ENCODE results near the gene NCOA1. TPM values are rescaled to one million over a fixed set of nuclear protein-coding genes. Genes with fewer than 3 reads are reported as not detected.

The NCOA1 gene
- total and polyA plus RNA-seq, 2 experiments from 2014 or later: 32.5 to 51.7 TPM

DNA sequence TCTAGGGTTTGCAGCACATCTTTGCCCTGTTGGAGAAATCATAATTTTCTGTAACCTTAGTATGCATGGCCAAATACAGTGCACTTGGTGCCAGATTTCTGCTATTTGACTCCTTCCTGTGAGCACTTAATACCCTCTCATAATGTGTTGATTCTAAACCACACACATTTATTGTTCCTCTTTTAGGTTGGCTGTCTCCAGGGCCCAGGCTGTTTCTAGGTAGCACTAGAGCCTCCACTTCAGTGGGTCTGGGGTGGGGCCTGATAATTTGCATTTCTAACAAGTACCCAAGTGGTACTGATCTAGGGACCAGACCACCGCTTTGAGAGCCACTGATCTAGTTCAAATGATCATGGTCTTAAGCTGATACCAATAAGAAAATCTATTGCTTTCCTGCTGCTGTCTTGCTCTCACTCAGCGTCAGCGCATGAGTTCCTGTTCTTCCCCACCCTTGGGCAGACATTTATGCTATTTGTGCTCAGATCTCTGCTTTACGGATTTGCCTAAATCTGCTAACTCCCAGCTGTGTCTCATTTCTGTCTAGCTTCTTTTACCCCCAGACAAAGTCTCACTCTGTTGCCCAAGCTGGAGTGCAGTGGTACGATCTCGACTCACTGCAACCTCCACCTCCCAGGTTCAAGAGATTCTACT is 294.7 kb downstream of the NCOA1 start:
- Histone ChIP-seq H3K9me3 (ENCODE audit: low read depth) (no peaks in the 10 kb centered on the region), H3K4me1 (ENCODE audit: insufficient read depth) (no peaks in the 10 kb centered on the region), H4K20me1 (ENCODE audit: insufficient read depth, poor library complexity, severe bottlenecking) (no peaks in the 10 kb centered on the region), H3K27me3 (no peaks in the 10 kb centered on the region), H3K27ac (no peak overlapping the region), H2AFZ (no peak overlapping the region), H3K4me2 (no peak overlapping the region), H3K4me3 (no peak overlapping the region), H3K79me2 (no peaks in the 10 kb centered on the region), H3K36me3 (replicated peaks; ENCODE audit: insufficient read depth, low read depth) (no peaks in the 10 kb centered on the region), H3K9me2 (replicated peaks; ENCODE audit: insufficient read depth) (no peaks in the 10 kb centered on the region)
- 90% methylated on average over 6 of the region's 6 CpGs for WGBS (ENCODE audit: low lambda C conversion rate, missing lambda C conversion rate)
- no peak for TF ChIP-seq EZH2phosphoT487 (IDR thresholded peaks at IDR 0.05; ENCODE audit: low read depth, severe bottlenecking, unreplicated experiment)
- TF ChIP-seq, protein P1, sequence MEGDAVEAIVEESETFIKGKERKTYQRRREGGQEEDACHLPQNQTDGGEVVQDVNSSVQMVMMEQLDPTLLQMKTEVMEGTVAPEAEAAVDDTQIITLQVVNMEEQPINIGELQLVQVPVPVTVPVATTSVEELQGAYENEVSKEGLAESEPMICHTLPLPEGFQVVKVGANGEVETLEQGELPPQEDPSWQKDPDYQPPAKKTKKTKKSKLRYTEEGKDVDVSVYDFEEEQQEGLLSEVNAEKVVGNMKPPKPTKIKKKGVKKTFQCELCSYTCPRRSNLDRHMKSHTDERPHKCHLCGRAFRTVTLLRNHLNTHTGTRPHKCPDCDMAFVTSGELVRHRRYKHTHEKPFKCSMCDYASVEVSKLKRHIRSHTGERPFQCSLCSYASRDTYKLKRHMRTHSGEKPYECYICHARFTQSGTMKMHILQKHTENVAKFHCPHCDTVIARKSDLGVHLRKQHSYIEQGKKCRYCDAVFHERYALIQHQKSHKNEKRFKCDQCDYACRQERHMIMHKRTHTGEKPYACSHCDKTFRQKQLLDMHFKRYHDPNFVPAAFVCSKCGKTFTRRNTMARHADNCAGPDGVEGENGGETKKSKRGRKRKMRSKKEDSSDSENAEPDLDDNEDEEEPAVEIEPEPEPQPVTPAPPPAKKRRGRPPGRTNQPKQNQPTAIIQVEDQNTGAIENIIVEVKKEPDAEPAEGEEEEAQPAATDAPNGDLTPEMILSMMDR (IDR thresholded peaks at IDR 0.05; ENCODE audit: poor library complexity): no peak
- DNase-seq (ENCODE audit: low spot score): no peak

DNA sequence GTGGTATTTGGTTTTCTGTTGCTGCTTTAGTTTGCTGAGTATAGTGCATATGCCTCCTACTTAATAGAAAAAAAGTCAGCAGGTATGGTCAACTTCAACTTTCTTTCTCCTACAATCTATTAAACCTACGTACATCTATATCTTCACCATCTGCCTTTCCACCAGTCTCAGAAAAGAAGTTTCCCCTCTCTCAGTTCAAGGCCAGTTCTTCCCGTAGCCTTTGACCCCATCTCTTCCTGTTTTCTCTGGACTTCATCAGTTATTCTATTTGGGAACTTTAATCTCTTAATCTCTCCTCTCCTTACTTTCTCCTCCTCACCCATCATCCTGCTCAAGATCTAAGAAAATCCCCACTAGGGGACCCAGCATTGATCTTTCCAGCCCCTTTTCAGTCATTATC is 296.5 kb downstream of the NCOA1 start:
- TF ChIP-seq, protein P1 (IDR thresholded peaks at IDR 0.05; ENCODE audit: poor library complexity): no peak
- no peak for TF ChIP-seq EZH2 (IDR thresholded peaks at IDR 0.05; ENCODE audit: borderline replicate concordance)
- TF ChIP-seq EZH2phosphoT487 (IDR thresholded peaks at IDR 0.05; ENCODE audit: low read depth, severe bottlenecking, unreplicated experiment): no peak
- H3K27ac ChIP-seq: no peak overlapping the region
- H3K4me2 ChIP-seq: no peak overlapping the region

DNA sequence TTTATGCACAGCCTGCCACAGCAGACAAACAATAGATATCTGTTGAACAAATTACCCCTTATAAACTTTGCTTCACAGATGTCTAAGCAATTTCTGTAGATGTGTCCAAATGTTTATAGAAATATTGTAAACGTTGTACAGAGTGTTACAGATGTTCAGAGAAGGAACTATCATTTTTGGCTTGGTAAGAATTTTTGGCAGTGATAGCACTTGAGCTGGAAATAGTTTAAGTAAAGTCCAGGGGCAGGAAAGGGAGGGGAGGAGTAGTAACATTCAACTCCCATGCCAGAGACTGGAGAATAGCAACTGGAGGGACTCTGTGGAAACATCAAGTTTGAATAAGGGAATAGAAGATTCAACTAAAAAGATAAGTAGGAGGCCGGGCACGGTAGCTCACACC is 297.8 kb downstream of the NCOA1 start:
- Histone ChIP-seq H3K27me3 (no peaks in the 10 kb centered on the region), H3K27ac (no peak overlapping the region), H3K36me3 (replicated peaks; ENCODE audit: insufficient read depth, low read depth) (no peaks in the 10 kb centered on the region), H3K4me1 (ENCODE audit: insufficient read depth) (peaks cover 4% of the 10 kb centered on the region), H3K4me3 (no peak overlapping the region), H3K79me2 (peaks cover 5% of the 10 kb centered on the region), H3K4me2 (no peak overlapping the region), H3K9me3 (ENCODE audit: low read depth) (no peaks in the 10 kb centered on the region), H3K9me2 (replicated peaks; ENCODE audit: insufficient read depth) (no peaks in the 10 kb centered on the region), H2AFZ (no peak overlapping the region), H4K20me1 (ENCODE audit: insufficient read depth, poor library complexity, severe bottlenecking) (no peaks in the 10 kb centered on the region)
- 83% methylated on average over 3 of the region's 3 CpGs for WGBS (ENCODE audit: low lambda C conversion rate, missing lambda C conversion rate)
- TF ChIP-seq, protein P1 (IDR thresholded peaks at IDR 0.05; ENCODE audit: poor library complexity): no peak
- TF ChIP-seq EZH2phosphoT487 (IDR thresholded peaks at IDR 0.05; ENCODE audit: low read depth, severe bottlenecking, unreplicated experiment): no peak
- TF ChIP-seq EZH2 (IDR thresholded peaks at IDR 0.05; ENCODE audit: borderline replicate concordance): no peak
- no peak for DNase-seq (ENCODE audit: low spot score)

More for the DNA sequence above, 296.5 kb downstream of the NCOA1 start:
- Histone ChIP-seq H4K20me1 (ENCODE audit: insufficient read depth, poor library complexity, severe bottlenecking) (no peaks in the 10 kb centered on the region), H3K9me3 (ENCODE audit: low read depth) (no peaks in the 10 kb centered on the region), H3K27me3 (no peaks in the 10 kb centered on the region), H3K79me2 (peaks cover 4% of the 10 kb centered on the region), H3K4me3 (no peak overlapping the region), H3K36me3 (replicated peaks; ENCODE audit: insufficient read depth, low read depth) (no peaks in the 10 kb centered on the region), H3K9me2 (replicated peaks; ENCODE audit: insufficient read depth) (no peaks in the 10 kb centered on the region), H2AFZ (no peak overlapping the region), H3K4me1 (ENCODE audit: insufficient read depth) (peaks cover 4% of the 10 kb centered on the region)
- DNase-seq (ENCODE audit: low spot score): no peak
- WGBS (ENCODE audit: low lambda C conversion rate, missing lambda C conversion rate): 81% methylated on average over 2 of the region's 2 CpGs
